Embryonic facial prominence (tissue), 1 donor: ENCODE data around the gene SLC66A3.
A peak's percentile ranks its signal among the peaks of the same experiment; 100 is the strongest.

Source experiments
- DNase-seq: peaks from one replicate; pipeline ENCODE4 v3.0.0-alpha.2; 2016; ENCODE audit errors: extremely low spot score

The SLC66A3 gene

GRCh38 chr2:11155381-11156035, at the start of gene SLC66A3:
SLC66A3 (plus strand) TSS chr2:11155467; CDS start chr2:11155547, 80 bp downstream.
- peak; percentile 79 for DNase-seq

- no peak for DNase-seq
Measured at GRCh38 chr2:11109002-11109401, 46.3 kb upstream of the SLC66A3 start.

GRCh38 chr2:11112870-11113428, 42.3 kb upstream of the SLC66A3 start:
- DNase-seq: no peak

- DNase-seq: no peak
Measured at GRCh38 chr2:11117776-11118175, 37.5 kb upstream of the SLC66A3 start.

- no peak for DNase-seq
Measured at GRCh38 chr2:11118761-11119160, 36.5 kb upstream of the SLC66A3 start.

- DNase-seq: no peak
Measured at GRCh38 chr2:11121099-11121822, 34.0 kb upstream of the SLC66A3 start.

GRCh38 chr2:11121823-11122155, 33.5 kb upstream of the SLC66A3 start:
- DNase-seq: no peak

- DNase-seq: no peak
Measured at GRCh38 chr2:11122380-11122779, 32.9 kb upstream of the SLC66A3 start.

GRCh38 chr2:11123001-11123809, 32.1 kb upstream of the SLC66A3 start:
- DNase-seq: no peak

DNA sequence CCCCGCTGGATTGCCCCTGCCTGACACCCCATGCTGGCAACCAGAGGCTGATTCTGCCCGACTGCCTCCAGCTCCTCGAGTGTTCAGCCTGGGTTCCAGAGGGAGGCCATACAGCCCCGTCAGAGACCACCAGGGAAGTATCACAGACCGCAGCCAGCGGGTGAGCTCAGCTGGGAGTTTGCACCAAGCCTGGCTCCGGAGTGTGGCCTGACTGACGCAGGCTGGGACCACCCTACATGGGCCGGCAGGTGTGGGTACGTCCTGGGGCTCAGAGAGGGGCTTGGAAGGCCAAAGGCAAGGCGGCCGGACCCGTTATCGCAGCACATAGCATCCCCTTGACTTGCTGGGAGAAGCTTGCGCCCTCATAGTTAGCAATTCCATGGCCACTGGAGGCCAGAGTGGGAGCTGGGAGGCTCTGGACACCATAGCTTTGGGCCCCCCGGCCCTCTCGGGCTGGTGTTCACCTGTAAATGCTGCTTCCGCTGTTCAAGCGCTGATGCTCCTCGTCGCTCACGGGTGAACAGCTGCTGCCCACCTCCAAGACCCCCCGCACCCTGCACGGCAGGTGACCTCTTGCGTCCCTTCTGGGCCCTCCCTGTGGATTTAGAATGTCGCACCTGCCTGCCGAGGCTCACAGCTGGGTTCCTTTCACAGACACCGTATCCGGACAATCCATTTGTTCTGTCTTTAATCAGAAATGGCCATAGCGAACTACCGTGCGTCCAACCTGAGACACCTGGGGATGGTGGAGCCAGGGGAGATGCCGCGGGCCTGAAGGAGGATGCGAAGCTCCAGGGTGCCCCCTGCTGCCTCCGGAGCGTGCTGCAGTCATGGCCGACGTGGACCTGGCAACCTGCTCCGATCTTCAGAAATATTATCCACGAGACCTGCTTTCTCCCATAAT, 31.2 kb upstream of the SLC66A3 start:
- DNase-seq: no peak

- DNase-seq: no peak
Measured at GRCh38 chr2:11124760-11125068, 30.6 kb upstream of the SLC66A3 start.

DNA sequence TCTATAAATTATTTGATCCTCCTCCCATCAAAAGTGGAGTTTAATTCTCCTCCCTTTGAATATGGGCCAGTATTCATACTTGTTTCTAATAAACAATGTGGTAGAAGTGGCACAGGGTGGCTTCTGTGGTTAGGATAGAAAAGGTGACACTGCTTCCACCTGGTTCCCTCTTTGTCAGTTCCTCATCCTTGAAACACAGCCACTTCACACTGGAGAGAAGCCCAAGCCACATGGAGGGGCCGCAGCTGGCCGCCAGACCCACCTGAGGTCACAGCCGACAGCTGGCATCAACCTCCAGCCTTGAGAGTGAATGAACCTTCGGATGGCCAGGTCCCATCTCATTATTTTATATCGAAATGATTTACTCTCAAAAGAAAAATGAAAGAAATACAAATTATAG, 27.5 kb upstream of the SLC66A3 start:
- no peak for DNase-seq

DNA sequence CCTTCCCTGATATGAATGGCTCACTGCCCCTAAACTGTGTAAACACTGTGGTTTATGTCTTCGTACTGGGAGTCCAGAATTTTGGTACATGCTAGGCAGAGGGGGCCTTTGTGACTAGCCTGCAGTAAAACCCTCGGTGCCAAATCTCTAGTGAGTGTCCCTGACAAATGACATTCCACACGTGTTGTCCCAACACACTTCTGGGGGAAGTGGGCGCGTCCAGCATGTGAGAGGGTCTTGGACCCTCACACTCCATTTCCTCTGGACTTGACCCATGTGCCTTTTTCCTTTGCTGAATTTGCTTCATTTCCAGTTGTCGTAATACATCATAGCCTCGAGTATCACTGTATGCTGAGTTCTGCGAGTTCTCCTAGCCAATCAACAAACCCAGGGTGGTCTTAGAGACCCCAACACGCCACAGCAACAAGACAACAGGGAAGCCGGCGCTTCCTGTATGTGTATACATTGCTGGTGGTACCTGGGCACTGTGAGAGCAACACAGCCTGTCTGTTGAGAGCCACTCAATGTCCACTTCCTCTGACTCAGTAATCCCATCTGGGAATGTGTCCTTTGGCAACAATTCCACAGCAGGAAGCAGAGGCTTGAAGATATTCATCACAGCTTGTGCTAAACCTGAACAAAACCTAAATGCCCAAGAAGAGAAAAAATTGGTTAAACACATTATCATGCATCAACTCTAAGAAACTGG, 26.9 kb upstream of the SLC66A3 start:
- no peak for DNase-seq

GRCh38 chr2:11129598-11130449, 25.4 kb upstream of the SLC66A3 start:
- peak; percentile 34 for DNase-seq

DNA sequence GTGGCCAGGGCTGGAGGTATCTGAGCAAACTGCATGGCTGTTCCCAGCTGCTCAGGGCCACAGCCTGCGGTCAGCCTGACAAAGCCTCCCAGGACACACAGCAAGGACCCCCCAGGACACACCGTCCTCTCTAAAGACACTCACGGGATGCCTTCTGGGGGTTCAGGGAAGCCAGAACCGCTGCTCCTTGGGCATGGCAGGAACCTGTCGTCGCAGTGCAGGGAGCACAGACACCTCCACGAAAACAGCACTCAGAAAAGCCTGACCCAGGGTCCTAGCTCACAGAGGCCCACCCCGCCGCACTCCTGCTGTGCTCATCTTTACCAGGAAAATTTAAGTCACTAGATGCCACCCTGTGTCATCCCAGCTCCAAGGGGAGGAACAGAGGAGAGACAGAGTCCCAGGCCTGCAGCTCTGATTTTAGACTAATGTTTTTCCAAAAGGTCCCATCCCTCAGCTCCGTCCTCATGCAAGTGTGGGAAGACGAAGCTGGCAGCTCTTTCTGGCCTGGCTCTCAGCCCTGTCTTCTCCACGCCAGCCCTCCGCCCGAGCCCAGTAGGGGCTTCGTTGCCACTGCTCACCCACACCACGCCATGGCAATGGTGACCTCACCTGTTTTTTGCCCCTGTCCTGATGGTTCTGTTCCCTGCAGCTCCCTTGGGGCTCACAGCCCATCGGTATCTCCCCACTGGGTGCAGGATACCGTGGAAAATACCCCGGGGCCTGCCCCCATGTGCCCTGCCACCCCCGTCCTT, 23.9 kb upstream of the SLC66A3 start:
- DNase-seq: no peak

- no peak for DNase-seq
Measured at GRCh38 chr2:11132036-11132671, 23.1 kb upstream of the SLC66A3 start.

DNA sequence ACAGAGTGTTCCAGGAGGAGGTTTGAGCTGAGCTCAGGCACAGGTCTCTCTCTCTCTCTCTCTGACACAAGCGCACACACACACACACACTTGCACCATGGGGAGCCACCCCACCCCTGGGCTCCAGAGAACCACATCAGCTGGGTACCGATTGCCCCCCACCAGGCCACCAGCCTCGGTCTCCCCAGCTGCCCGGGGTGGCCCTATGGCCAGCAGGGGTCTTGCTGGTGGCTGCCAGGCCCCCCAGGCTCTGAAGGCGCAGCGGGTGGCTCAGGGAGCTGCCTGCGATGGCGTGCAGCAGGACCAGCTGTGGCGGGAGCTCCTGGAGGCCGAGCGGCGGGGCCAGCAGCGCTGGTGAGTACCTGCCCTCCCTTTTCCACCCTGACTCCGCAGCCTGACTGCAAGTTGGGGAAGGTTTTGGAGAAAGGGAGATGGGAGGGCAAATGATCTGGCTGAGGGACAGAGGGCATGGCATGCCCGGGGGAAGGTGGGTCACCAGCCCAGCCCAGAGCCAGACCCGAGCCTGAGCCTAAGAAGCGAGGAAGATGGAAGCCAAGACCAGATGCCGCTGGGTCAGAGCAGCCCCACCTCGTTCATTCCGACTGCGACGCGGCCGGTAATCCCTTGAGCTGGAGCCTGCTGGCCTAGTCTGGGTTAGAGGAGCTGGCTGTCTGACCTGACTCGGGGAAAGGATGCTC, 21.9 kb upstream of the SLC66A3 start:
- DNase-seq: no peak

DNA sequence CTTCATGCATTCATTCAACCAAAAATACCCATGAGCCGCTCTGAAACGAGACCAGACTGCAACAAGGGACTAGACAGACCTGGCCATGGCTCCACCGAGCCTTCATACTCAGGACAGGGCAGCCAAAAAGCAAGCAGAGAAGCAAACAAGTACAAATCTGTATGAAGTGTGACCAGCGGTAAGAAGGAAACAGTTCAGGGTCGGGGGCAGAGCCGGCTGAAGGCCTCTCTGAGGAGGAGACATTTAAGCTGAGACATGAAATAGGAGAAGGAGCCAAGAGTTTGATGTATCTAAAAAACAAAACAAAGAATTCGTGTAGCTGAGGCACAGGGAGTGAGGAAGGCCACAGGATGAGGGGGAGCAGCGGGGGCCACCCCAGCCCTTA, 21.3 kb upstream of the SLC66A3 start:
- no peak for DNase-seq
